Brain microvascular endothelial cell (primary cell): ENCODE data around the gene CCN2.

Source experiments
- DNase-seq: peaks from one replicate; pipeline ENCODE4 v3.0.0-alpha.2; 2020
- H3K27ac ChIP-seq: fragments of 250-450 bp; sonication (Bioruptor Pico); 2 replicates; pipeline ENCODE4 v1.5.1; 2020; ENCODE audit warnings: mild to moderate bottlenecking, moderate library complexity
- H3K27me3 ChIP-seq: fragments of 250-450 bp; sonication (Bioruptor Pico); replicated peaks from 2 replicates; pipeline ENCODE4 v1.5.1; 2020; ENCODE audit warnings: mild to moderate bottlenecking
- H3K36me3 ChIP-seq: fragments of 250-450 bp; sonication (Bioruptor Pico); replicated peaks from 2 replicates; pipeline ENCODE4 v1.5.1; 2020; ENCODE audit warnings: mild to moderate bottlenecking
- H3K4me3 ChIP-seq: 2 replicates; pipeline ENCODE4 v1.5.1; 2011; ENCODE audit warnings: low read depth, mild to moderate bottlenecking, control low read depth, low read length, moderate library complexity
- CTCF ChIP-seq: IDR thresholded peaks from 2 replicates; pipeline ENCODE4 v1.5.1; 2011; ENCODE audit warnings: low read depth, mild to moderate bottlenecking, moderate library complexity, low read length, control low read depth, inconsistent platforms; ENCODE audit errors: missing control alignments
- in situ Hi-C: cut with HindIII; loops from 2 replicates; pipeline ENCODE4 v1.10.0; 2017; ENCODE audit warnings: low sequenced_read_pairs, low pct_ligation_motif_present

The CCN2 gene

GRCh38 chr6:131960371-131961133 is 9.4 kb upstream of the CCN2 start:
- no peaks in the 10 kb centered on the region for H3K27me3 ChIP-seq
- no peak for DNase-seq
- TF ChIP-seq CTCF: peak; percentile 14
- in situ Hi-C loops: no loop called here
- H3K36me3 ChIP-seq: no peaks in the 10 kb centered on the region
- H3K4me3 ChIP-seq: no peak overlapping the region
- peak overlapping the region; percentile 40 for H3K27ac ChIP-seq

DNA sequence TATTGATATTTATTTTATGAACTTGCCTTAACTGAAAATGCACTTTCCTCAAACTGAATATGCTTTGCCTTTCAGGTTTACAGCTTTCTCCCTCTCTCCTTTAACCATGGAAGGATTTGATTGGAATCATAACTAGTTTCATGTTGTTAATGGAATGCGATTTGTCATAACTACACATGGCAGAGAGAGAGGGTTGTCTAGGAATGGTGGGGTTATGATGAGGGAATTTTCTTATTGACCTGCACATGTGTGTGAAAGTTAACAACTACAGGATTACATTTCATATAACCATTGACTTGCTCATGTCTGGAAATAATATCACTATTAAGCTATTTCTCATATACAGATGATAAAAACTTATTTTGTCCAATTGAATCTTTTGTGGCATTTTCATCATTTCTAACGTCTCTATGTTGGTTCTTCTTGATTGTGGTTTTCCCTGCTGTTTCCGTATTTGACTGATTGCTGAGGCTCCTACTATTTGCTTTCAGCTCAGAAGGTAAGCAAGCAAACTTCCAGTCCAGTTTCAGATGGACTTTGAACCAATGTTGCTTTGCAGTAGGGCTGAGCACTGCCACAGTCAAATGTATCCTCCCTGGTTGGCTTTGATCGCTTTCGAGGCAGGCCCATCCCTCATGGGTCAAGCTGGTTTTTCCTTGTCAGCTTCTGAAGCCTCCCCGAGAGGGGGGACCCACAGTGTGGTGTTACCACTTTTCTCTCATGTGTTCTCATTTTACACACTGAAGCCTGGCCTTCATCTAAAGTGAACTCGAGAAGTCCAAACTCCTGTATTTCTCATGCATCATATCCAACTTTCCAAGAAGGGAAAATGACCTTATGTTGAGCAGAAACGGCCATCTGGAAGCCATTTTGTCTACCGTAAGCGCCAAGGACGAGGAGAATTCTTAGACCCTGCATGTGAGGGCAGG is 7.6 kb upstream of the CCN2 start:
- Histone ChIP-seq H3K27me3 (no peaks in the 10 kb centered on the region), H3K4me3 (no peak overlapping the region), H3K36me3 (no peaks in the 10 kb centered on the region), H3K27ac (peak overlapping the region; percentile 15)
- DNase-seq: no peak
- in situ Hi-C loops: no loop called here
- TF ChIP-seq CTCF: no peak

GRCh38 chr6:131958095-131958494 is 6.9 kb upstream of the CCN2 start:
- Histone ChIP-seq H3K27me3 (no peaks in the 10 kb centered on the region), H3K4me3 (no peak overlapping the region), H3K36me3 (no peaks in the 10 kb centered on the region), H3K27ac (peak overlapping the region; percentile 15)
- DNase-seq: no peak
- in situ Hi-C loops: no loop called here
- no peak for TF ChIP-seq CTCF

GRCh38 chr6:131955876-131956275 is 4.7 kb upstream of the CCN2 start:
- no peak for DNase-seq
- no peaks in the 10 kb centered on the region for H3K27me3 ChIP-seq
- no peak overlapping the region for H3K27ac ChIP-seq
- no peak overlapping the region for H3K4me3 ChIP-seq
- H3K36me3 ChIP-seq: peaks cover 2% of the 10 kb centered on the region
- TF ChIP-seq CTCF: no peak
- in situ Hi-C loops: no loop called here

- in situ Hi-C loops: no loop called here
- Histone ChIP-seq H3K4me3 (no peak overlapping the region), H3K27ac (peak overlapping the region; percentile 95), H3K27me3 (no peaks in the 10 kb centered on the region), H3K36me3 (peaks cover 7% of the 10 kb centered on the region)
- no peak for DNase-seq
- no peak for TF ChIP-seq CTCF
Measured at GRCh38 chr6:131955192-131955591, 4.0 kb upstream of the CCN2 start.
